ENCODE results near the gene SRGAP3. TPM values are rescaled to one million over a fixed set of nuclear protein-coding genes. Genes with fewer than 3 reads are reported as not detected.

SRGAP3 gene
- total and polyA plus RNA-seq, 2 experiments from 2014 or later = 0.89 to 1.7 TPM

GRCh38 chr3:9214599-9214998 lies 34.8 kb downstream of the SRGAP3 start:
- H3F3A ChIP-seq (ENCODE audit: insufficient read depth) = peaks cover 29% of the 10 kb centered on the region
- H3K9me2 ChIP-seq (ENCODE audit: insufficient read depth) = no peaks in the 10 kb centered on the region
- H3K4me1 ChIP-seq (ENCODE audit: insufficient read depth) = peaks cover 27% of the 10 kb centered on the region
- H3K79me2 ChIP-seq (ENCODE audit: insufficient read depth) = no peaks in the 10 kb centered on the region
- DNase-seq = peak; percentile 77
- in situ Hi-C loops (cut with MboI) = no loop called here
- no peaks in the 10 kb centered on the region for H3K36me3 ChIP-seq (ENCODE audit: low read depth)
- 0 to 5% methylated on average over 2 of the region's 2 CpGs for WGBS, 2 experiments (ENCODE audit: low coverage in 1 of 2, low lambda C conversion rate in 2 of 2, missing lambda C conversion rate in 2 of 2)
- H3K4me3 ChIP-seq = peak overlapping the region; percentile 31; the same call in 1 of the 2 replicates
- H3K4me2 ChIP-seq (ENCODE audit: unreplicated experiment) = peak overlapping the region; percentile 54
- no peak for TF ChIP-seq EZH2 (IDR thresholded peaks at IDR 0.05; ENCODE audit: insufficient read depth, poor library complexity, severe bottlenecking)
- no peak for TF ChIP-seq EZH2phosphoT487 (IDR thresholded peaks at IDR 0.05; ENCODE audit: insufficient read depth, low read depth)
- no peak overlapping the region for H3K9ac ChIP-seq
- H2AFZ ChIP-seq = no peak overlapping the region
- H3K27me3 ChIP-seq (replicated peaks; ENCODE audit: insufficient read depth) = no peaks in the 10 kb centered on the region
- H4K20me1 ChIP-seq (ENCODE audit: insufficient read depth) = no peaks in the 10 kb centered on the region
- H3K9me3 ChIP-seq (ENCODE audit: low read depth) = no peaks in the 10 kb centered on the region
- H3K27ac ChIP-seq = peak overlapping the region; percentile 29; the same call in 1 of the 2 replicates

- TF ChIP-seq EZH2 (IDR thresholded peaks at IDR 0.05; ENCODE audit: insufficient read depth, poor library complexity, severe bottlenecking) (no peak), EZH2phosphoT487 (IDR thresholded peaks at IDR 0.05; ENCODE audit: insufficient read depth, low read depth) (no peak)
- peak overlapping the region; percentile 54 for H3K4me2 ChIP-seq (ENCODE audit: unreplicated experiment)
These were observed 35.3 kb downstream of the SRGAP3 start for GRCh38 chr3:9214185-9214584.

GRCh38 chr3:9213019-9213634 lies 36.3 kb downstream of the SRGAP3 start:
- no peak overlapping the region for H3K27ac ChIP-seq
- no peaks in the 10 kb centered on the region for H3K9me2 ChIP-seq (ENCODE audit: insufficient read depth)
- H2AFZ ChIP-seq = no peak overlapping the region
- no peak overlapping the region for H3K9ac ChIP-seq
- H3K36me3 ChIP-seq (ENCODE audit: low read depth) = no peaks in the 10 kb centered on the region
- peaks cover 29% of the 10 kb centered on the region for H3F3A ChIP-seq (ENCODE audit: insufficient read depth)
- H3K4me3 ChIP-seq = no peak overlapping the region
- no peaks in the 10 kb centered on the region for H3K27me3 ChIP-seq (replicated peaks; ENCODE audit: insufficient read depth)
- DNase-seq = no peak
- no peaks in the 10 kb centered on the region for H4K20me1 ChIP-seq (ENCODE audit: insufficient read depth)
- in situ Hi-C loops (cut with MboI) = no loop called here
- 81 to 91% methylated on average over 5 of the region's 5 CpGs for WGBS, 2 experiments (ENCODE audit: low coverage in 1 of 2, low lambda C conversion rate in 2 of 2, missing lambda C conversion rate in 2 of 2)
- TF ChIP-seq EZH2phosphoT487 (IDR thresholded peaks at IDR 0.05; ENCODE audit: insufficient read depth, low read depth) (no peak), EZH2 (IDR thresholded peaks at IDR 0.05; ENCODE audit: insufficient read depth, poor library complexity, severe bottlenecking) (no peak)
- no peaks in the 10 kb centered on the region for H3K9me3 ChIP-seq (ENCODE audit: low read depth)
- peaks cover 27% of the 10 kb centered on the region for H3K4me1 ChIP-seq (ENCODE audit: insufficient read depth)
- H3K4me2 ChIP-seq (ENCODE audit: unreplicated experiment) = no peak overlapping the region
- no peaks in the 10 kb centered on the region for H3K79me2 ChIP-seq (ENCODE audit: insufficient read depth)

More at GRCh38 chr3:9214185-9214584, 35.3 kb downstream of the SRGAP3 start:
- H3K9me2 ChIP-seq (ENCODE audit: insufficient read depth) = no peaks in the 10 kb centered on the region
- H3K9me3 ChIP-seq (ENCODE audit: low read depth) = no peaks in the 10 kb centered on the region
- in situ Hi-C loops (cut with MboI) = no loop called here
- H3K27ac ChIP-seq = peak overlapping the region; percentile 29; the same call in 1 of the 2 replicates
- H3K36me3 ChIP-seq (ENCODE audit: low read depth) = no peaks in the 10 kb centered on the region
- no peaks in the 10 kb centered on the region for H4K20me1 ChIP-seq (ENCODE audit: insufficient read depth)
- H3F3A ChIP-seq (ENCODE audit: insufficient read depth) = peaks cover 29% of the 10 kb centered on the region
- H3K27me3 ChIP-seq (replicated peaks; ENCODE audit: insufficient read depth) = no peaks in the 10 kb centered on the region
- H2AFZ ChIP-seq = no peak overlapping the region
- H3K4me1 ChIP-seq (ENCODE audit: insufficient read depth) = peaks cover 27% of the 10 kb centered on the region
- peak; percentile 36 for DNase-seq
- WGBS, 2 experiments (ENCODE audit: low coverage in 1 of 2, low lambda C conversion rate in 2 of 2, missing lambda C conversion rate in 2 of 2) = 16 to 32% methylated on average over 3 of the region's 3 CpGs
- H3K9ac ChIP-seq = no peak overlapping the region
- H3K4me3 ChIP-seq = peak overlapping the region; percentile 31; the same call in 1 of the 2 replicates
- no peaks in the 10 kb centered on the region for H3K79me2 ChIP-seq (ENCODE audit: insufficient read depth)

GRCh38 chr3:9211155-9211950 lies 38.1 kb downstream of the SRGAP3 start:
- Histone ChIP-seq H4K20me1 (ENCODE audit: insufficient read depth) (no peaks in the 10 kb centered on the region), H3K4me2 (ENCODE audit: unreplicated experiment) (no peak overlapping the region), H3K9ac (no peak overlapping the region), H3K27me3 (replicated peaks; ENCODE audit: insufficient read depth) (no peaks in the 10 kb centered on the region), H3K9me2 (ENCODE audit: insufficient read depth) (no peaks in the 10 kb centered on the region), H2AFZ (no peak overlapping the region), H3K4me1 (ENCODE audit: insufficient read depth) (peaks cover 21% of the 10 kb centered on the region), H3K9me3 (ENCODE audit: low read depth) (no peaks in the 10 kb centered on the region), H3F3A (ENCODE audit: insufficient read depth) (peaks cover 29% of the 10 kb centered on the region), H3K27ac (no peak overlapping the region), H3K4me3 (no peak overlapping the region), H3K79me2 (ENCODE audit: insufficient read depth) (no peaks in the 10 kb centered on the region), H3K36me3 (ENCODE audit: low read depth) (no peaks in the 10 kb centered on the region)
- no peak for TF ChIP-seq EZH2phosphoT487 (IDR thresholded peaks at IDR 0.05; ENCODE audit: insufficient read depth, low read depth)
- no peak for TF ChIP-seq EZH2 (IDR thresholded peaks at IDR 0.05; ENCODE audit: insufficient read depth, poor library complexity, severe bottlenecking)
- in situ Hi-C loops (cut with MboI) = no loop called here
- 36 to 39% methylated on average over 2 of the region's 2 CpGs for WGBS, 2 experiments (ENCODE audit: low coverage in 1 of 2, low lambda C conversion rate in 2 of 2, missing lambda C conversion rate in 2 of 2)
- DNase-seq = peak; percentile 65
